AG04450 (cell line): ENCODE data around the gene HOXD4. TPM values are rescaled to one million over a fixed set of nuclear protein-coding genes. Genes with fewer than 3 reads are reported as not detected.

ENCODE experiments used
- CTCF ChIA-PET: fragments of 300-600, 350-600 bp; formaldehyde crosslinking; extraction: SDS; loops from one replicate; lab custom pipeline; 2022; ENCODE audit warnings: antibody characterized with exemption, inconsistent platforms; lab: Charles Lee
- POLR2A ChIA-PET: fragments of 350-600 bp; formaldehyde crosslinking; extraction: SDS; loops from one replicate; lab custom pipeline; 2021; ENCODE audit warnings: antibody characterized with exemption, inconsistent platforms; lab: Yijun Ruan, JAX
- DNase-seq: peaks from one replicate; pipeline ENCODE4 v3.0.0-alpha.2; 2011; ENCODE audit warnings: low read depth, low spot score
- H3K27ac ChIP-seq: one replicate; pipeline ENCODE4 v1.5.1; 2012; ENCODE audit warnings: low read depth, low read length, control low read depth
- H3K27me3 ChIP-seq: one replicate; pipeline ENCODE4 v1.6.0; 2012; ENCODE audit warnings: low read length; ENCODE audit not compliant: control insufficient read depth, insufficient read depth
- H3K4me3 ChIP-seq: 2 replicates; pipeline ENCODE4 v1.5.1; 2011; ENCODE audit warnings: mild to moderate bottlenecking, low read depth, low read length, control low read depth
- H3K9me3 ChIP-seq: 2 replicates; pipeline ENCODE4 v1.5.1; 2012; ENCODE audit warnings: low read length; ENCODE audit not compliant: control insufficient read depth, insufficient read depth
- CTCF ChIP-seq: IDR thresholded peaks from 2 replicates; pipeline ENCODE4 v1.5.1; 2011; ENCODE audit warnings: low read depth, low read length, control low read depth, inconsistent platforms
- polyA plus RNA-seq: library from polyadenylated mRNA; depleted of rRNA; stranded (reverse); fragments of >200 nt; gene quantifications from 2 replicates; pipeline ENCODE4 v1.2.3, GENCODE V29; 2011

HOXD4 gene
- polyA plus RNA-seq, 1 experiment, result not detected

DNA sequence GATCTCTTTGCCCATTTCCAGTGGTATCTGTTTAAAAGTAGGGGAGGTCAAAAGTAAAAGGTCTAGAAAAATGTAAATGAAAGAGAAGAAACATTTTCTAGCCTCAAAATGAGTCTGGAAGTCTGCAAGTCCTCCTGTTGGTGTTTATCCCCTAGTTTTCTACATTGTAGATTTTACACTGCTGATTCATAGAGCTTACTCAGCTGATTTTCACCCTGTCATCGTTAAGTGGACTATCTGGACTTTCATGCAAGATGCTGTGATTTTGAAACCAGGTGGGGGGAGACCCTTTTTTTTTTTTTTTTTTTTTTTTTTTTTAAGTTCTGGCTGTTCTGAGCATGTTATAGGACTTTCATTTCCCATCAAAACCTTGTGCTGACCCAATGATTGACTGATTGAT is 16.0 kb downstream of the HOXD4 start:
- no peak for TF ChIP-seq CTCF
- H3K4me3 ChIP-seq, result no peak overlapping the region
- ChIA-PET POLR2A (no interaction called here), CTCF (interaction anchor here (0.7 to 1.1 kb wide), 3 partner anchors 41 to 802 kb away, joined by 3 to 4 read pairs (median 3); no protein-coding TSS in a partner anchor)
- peaks cover 73% of the 10 kb centered on the region for H3K27me3 ChIP-seq
- peaks cover 15% of the 10 kb centered on the region; the same call in 1 of the 2 replicates for H3K9me3 ChIP-seq
- no peak for DNase-seq
- no peak overlapping the region for H3K27ac ChIP-seq

DNA sequence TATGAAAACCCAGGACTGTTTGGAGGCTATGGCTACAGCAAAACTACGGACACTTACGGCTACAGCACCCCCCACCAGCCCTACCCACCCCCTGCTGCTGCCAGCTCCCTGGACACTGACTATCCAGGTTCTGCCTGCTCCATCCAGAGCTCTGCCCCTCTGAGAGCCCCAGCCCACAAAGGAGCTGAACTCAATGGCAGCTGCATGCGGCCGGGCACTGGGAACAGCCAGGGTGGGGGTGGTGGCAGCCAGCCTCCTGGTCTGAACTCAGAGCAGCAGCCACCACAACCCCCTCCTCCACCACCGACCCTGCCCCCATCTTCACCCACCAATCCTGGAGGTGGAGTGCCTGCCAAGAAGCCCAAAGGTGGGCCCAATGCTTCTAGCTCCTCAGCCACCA is 17.8 kb downstream of the HOXD4 start:
- no peak overlapping the region for H3K27ac ChIP-seq
- peaks cover 13% of the 10 kb centered on the region; the same call in 1 of the 2 replicates for H3K9me3 ChIP-seq
- DNase-seq, result no peak
- TF ChIP-seq CTCF, result no peak
- CTCF ChIA-PET, result interaction anchor here (0.6 to 0.8 kb wide), 2 partner anchors 29 to 469 kb away, joined by 5 read pairs; no protein-coding TSS in a partner anchor
- H3K4me3 ChIP-seq, result no peak overlapping the region
- POLR2A ChIA-PET, result no interaction called here
- H3K27me3 ChIP-seq, result peaks cover 72% of the 10 kb centered on the region

DNA sequence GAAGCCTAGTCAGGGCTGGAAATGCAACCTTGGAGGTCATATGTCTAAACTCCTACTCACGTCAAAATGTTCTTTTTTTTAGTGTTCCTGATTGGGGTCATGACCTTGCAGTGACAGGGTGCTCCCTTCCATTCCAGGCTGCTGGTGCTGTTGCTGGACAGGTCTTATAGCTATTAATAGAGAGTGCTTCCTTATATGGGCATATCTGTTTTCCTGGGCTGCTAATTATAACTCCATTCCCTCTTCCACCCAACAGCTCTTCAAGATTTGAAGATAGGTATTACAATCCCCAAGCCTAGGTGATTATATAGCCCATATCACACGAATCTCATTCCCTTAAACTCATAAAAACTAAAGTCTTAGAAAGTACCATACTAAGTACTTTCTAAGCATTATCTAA is 18.4 kb downstream of the HOXD4 start:
- TF ChIP-seq CTCF, result no peak
- no peak for DNase-seq
- CTCF ChIA-PET, result interaction anchor here (0.6 kb wide), 1 partner anchor 468 kb away, joined by 5 read pairs; no protein-coding TSS in a partner anchor

DNA sequence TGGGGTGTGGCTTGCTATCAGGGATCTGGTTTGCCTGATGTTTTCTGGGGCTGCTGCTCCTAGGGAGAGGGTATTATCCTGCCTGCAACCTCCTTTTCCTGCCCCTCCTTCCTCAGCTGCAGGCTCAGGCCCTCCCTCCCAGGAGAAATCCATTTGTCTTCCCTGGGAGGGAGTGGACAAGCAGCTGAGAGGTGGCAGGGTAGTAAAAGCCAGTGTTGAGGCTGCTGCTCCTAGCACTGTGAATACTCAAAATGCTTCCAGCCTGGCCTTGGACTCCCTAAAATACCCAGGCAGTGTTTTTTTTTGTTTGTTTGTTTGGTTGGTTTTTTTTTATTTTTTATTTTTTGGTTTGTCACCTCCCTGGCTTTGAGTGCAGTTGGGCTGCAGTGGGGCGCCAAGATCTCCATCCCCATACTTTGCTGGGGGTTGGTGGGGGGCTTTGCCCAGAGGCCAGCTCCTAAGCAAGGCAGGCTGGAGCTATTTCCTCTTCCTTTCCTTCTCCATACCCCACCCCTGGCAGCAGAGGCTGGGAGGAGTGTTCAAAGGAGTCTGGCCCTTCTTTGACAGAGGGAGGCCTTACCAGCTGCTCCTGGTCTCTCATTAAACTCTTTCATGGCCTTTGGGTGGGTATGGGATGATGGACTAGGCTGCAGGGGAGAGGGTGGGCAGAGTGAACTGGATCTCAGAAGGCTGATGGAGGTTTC is 19.4 kb downstream of the HOXD4 start:
- no peak for DNase-seq
- ChIA-PET POLR2A (no interaction called here), CTCF (no interaction called here)
- no peak for TF ChIP-seq CTCF
- Histone ChIP-seq H3K4me3 (no peak overlapping the region), H3K9me3 (peaks cover 13% of the 10 kb centered on the region; the same call in 1 of the 2 replicates), H3K27me3 (peaks cover 71% of the 10 kb centered on the region), H3K27ac (no peak overlapping the region)

More for the DNA sequence above, 18.4 kb downstream of the HOXD4 start:
- POLR2A ChIA-PET, result no interaction called here
- no peak overlapping the region for H3K27ac ChIP-seq
- H3K4me3 ChIP-seq, result no peak overlapping the region
- H3K9me3 ChIP-seq, result peaks cover 13% of the 10 kb centered on the region; the same call in 1 of the 2 replicates
- H3K27me3 ChIP-seq, result peaks cover 72% of the 10 kb centered on the region

DNA sequence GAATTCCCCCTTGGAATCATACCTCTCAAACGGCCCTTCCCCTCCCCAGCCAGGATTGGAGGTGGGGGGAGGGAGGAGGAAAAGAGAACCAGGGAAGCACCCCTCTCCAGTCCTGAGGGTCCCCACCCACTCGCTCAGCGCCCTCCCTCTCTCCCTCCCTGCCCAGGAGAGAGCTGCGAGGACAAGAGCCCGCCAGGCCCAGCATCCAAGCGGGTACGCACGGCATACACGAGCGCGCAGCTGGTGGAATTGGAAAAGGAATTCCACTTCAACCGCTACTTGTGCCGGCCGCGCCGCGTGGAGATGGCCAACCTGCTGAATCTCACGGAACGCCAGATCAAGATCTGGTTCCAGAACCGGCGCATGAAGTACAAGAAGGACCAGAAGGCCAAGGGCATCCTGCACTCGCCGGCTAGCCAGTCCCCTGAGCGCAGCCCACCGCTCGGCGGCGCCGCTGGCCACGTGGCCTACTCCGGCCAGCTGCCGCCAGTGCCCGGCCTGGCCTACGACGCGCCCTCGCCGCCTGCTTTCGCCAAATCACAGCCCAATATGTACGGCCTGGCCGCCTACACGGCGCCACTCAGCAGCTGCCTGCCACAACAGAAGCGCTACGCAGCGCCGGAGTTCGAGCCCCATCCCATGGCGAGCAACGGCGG is 20.1 kb downstream of the HOXD4 start:
- H3K27me3 ChIP-seq, result peaks cover 71% of the 10 kb centered on the region
- H3K9me3 ChIP-seq, result peaks cover 13% of the 10 kb centered on the region; the same call in 1 of the 2 replicates
- CTCF ChIA-PET, result no interaction called here
- no peak overlapping the region for H3K4me3 ChIP-seq
- H3K27ac ChIP-seq, result no peak overlapping the region
- POLR2A ChIA-PET, result no interaction called here
- no peak for DNase-seq
- no peak for TF ChIP-seq CTCF
